IPS-18c (cell line): ENCODE results near the gene TMEM238L.

Experiments used
- H3K4me3 ChIP-seq: 2 replicates; pipeline ENCODE4 v1.7.0; 2013; ENCODE audit warnings: low read depth, mild to moderate bottlenecking, low read length, moderate library complexity; ENCODE audit not compliant: insufficient read depth
- H3K9me3 ChIP-seq: one replicate; pipeline ENCODE4 v1.6.1; 2013; ENCODE audit warnings: mild to moderate bottlenecking, low read length, moderate library complexity; ENCODE audit not compliant: control insufficient read depth, insufficient read depth

TMEM238L gene

GRCh38 chr17:10789694-10790271, 14.1 kb downstream of the TMEM238L start:
- no peak overlapping the region for H3K4me3 ChIP-seq
- H3K9me3 ChIP-seq: no peaks in the 10 kb centered on the region

- Histone ChIP-seq H3K9me3 (no peaks in the 10 kb centered on the region), H3K4me3 (no peak overlapping the region)
These were observed 16.4 kb downstream of the TMEM238L start for GRCh38 chr17:10787306-10788045.

- Histone ChIP-seq H3K4me3 (no peak overlapping the region), H3K9me3 (no peaks in the 10 kb centered on the region)
These were observed 18.6 kb downstream of the TMEM238L start for GRCh38 chr17:10785295-10785694.

- H3K9me3 ChIP-seq: peaks cover 8% of the 10 kb centered on the region
- H3K4me3 ChIP-seq: no peak overlapping the region
These were observed 24.3 kb downstream of the TMEM238L start for GRCh38 chr17:10779609-10780008.

GRCh38 chr17:10777890-10778289, 26.0 kb downstream of the TMEM238L start:
- H3K4me3 ChIP-seq: no peak overlapping the region
- H3K9me3 ChIP-seq: peaks cover 8% of the 10 kb centered on the region

GRCh38 chr17:10777131-10777807, 26.6 kb downstream of the TMEM238L start:
- H3K9me3 ChIP-seq: peaks cover 8% of the 10 kb centered on the region
- no peak overlapping the region for H3K4me3 ChIP-seq

- peaks cover 8% of the 10 kb centered on the region for H3K9me3 ChIP-seq
- no peak overlapping the region for H3K4me3 ChIP-seq
These were observed 27.5 kb downstream of the TMEM238L start for GRCh38 chr17:10776381-10776780.

- Histone ChIP-seq H3K4me3 (no peak overlapping the region), H3K9me3 (peaks cover 8% of the 10 kb centered on the region)
These were observed 28.1 kb downstream of the TMEM238L start for GRCh38 chr17:10775740-10776356.

- Histone ChIP-seq H3K9me3 (peaks cover 8% of the 10 kb centered on the region), H3K4me3 (no peak overlapping the region)
These were observed 28.8 kb downstream of the TMEM238L start for GRCh38 chr17:10775058-10775457.

GRCh38 chr17:10773391-10773790, 30.5 kb downstream of the TMEM238L start:
- Histone ChIP-seq H3K4me3 (no peak overlapping the region), H3K9me3 (peaks cover 8% of the 10 kb centered on the region)

GRCh38 chr17:10772425-10773380, 31.2 kb downstream of the TMEM238L start:
- Histone ChIP-seq H3K4me3 (no peak overlapping the region), H3K9me3 (peaks cover 8% of the 10 kb centered on the region)

- Histone ChIP-seq H3K4me3 (no peak overlapping the region), H3K9me3 (peaks cover 8% of the 10 kb centered on the region)
These were observed 32.8 kb downstream of the TMEM238L start for GRCh38 chr17:10771148-10771547.

GRCh38 chr17:10769840-10770239, 34.1 kb downstream of the TMEM238L start:
- H3K4me3 ChIP-seq: no peak overlapping the region

GRCh38 chr17:10768750-10769251, 35.1 kb downstream of the TMEM238L start:
- Histone ChIP-seq H3K9me3 (no peaks in the 10 kb centered on the region), H3K4me3 (no peak overlapping the region)

More at GRCh38 chr17:10769840-10770239, 34.1 kb downstream of the TMEM238L start:
- H3K9me3 ChIP-seq: peaks cover 2% of the 10 kb centered on the region

- Histone ChIP-seq H3K9me3 (no peaks in the 10 kb centered on the region), H3K4me3 (no peak overlapping the region)
These were observed 36.7 kb downstream of the TMEM238L start for GRCh38 chr17:10767232-10767631.

- no peak overlapping the region for H3K4me3 ChIP-seq
- no peaks in the 10 kb centered on the region for H3K9me3 ChIP-seq
These were observed 41.9 kb downstream of the TMEM238L start for GRCh38 chr17:10762037-10762436.

- H3K9me3 ChIP-seq: no peaks in the 10 kb centered on the region
- H3K4me3 ChIP-seq: no peak overlapping the region
These were observed 42.6 kb downstream of the TMEM238L start for GRCh38 chr17:10761281-10761680.
